Adipocyte (in vitro differentiated cells): ENCODE results near the gene TRIP13.
A peak's percentile ranks its signal among the peaks of the same experiment; 100 is the strongest.

Experiments used
- DNase-seq: peaks from one replicate; pipeline ENCODE4 v3.0.0-alpha.2; 2015; ENCODE audit warnings: low read depth
- H3K27me3 ChIP-seq: replicated peaks from 2 replicates; pipeline ENCODE4 v1.7.0; 2013; ENCODE audit warnings: mild to moderate bottlenecking, low read length, moderate library complexity; ENCODE audit not compliant: control insufficient read depth, insufficient read depth
- H3K36me3 ChIP-seq: 2 replicates; pipeline ENCODE4 v1.7.0; 2013; ENCODE audit warnings: low read length, mild to moderate bottlenecking, moderate library complexity; ENCODE audit not compliant: control insufficient read depth, insufficient read depth, severe bottlenecking
- H3K4me1 ChIP-seq: 2 replicates; pipeline ENCODE4 v1.7.0; 2013; ENCODE audit warnings: mild to moderate bottlenecking, low read length, moderate library complexity; ENCODE audit not compliant: control insufficient read depth, insufficient read depth
- H3K4me3 ChIP-seq: 2 replicates; pipeline ENCODE4 v1.7.0; 2013; ENCODE audit warnings: mild to moderate bottlenecking, low read length, moderate library complexity
- H3K9ac ChIP-seq: 2 replicates; pipeline ENCODE4 v1.7.0; 2013; ENCODE audit warnings: mild to moderate bottlenecking, low read length, moderate library complexity
- H3K9me3 ChIP-seq: 2 replicates; pipeline ENCODE4 v1.7.0; 2013; ENCODE audit warnings: mild to moderate bottlenecking, low read length, moderate library complexity; ENCODE audit not compliant: control insufficient read depth

TRIP13 gene

DNA sequence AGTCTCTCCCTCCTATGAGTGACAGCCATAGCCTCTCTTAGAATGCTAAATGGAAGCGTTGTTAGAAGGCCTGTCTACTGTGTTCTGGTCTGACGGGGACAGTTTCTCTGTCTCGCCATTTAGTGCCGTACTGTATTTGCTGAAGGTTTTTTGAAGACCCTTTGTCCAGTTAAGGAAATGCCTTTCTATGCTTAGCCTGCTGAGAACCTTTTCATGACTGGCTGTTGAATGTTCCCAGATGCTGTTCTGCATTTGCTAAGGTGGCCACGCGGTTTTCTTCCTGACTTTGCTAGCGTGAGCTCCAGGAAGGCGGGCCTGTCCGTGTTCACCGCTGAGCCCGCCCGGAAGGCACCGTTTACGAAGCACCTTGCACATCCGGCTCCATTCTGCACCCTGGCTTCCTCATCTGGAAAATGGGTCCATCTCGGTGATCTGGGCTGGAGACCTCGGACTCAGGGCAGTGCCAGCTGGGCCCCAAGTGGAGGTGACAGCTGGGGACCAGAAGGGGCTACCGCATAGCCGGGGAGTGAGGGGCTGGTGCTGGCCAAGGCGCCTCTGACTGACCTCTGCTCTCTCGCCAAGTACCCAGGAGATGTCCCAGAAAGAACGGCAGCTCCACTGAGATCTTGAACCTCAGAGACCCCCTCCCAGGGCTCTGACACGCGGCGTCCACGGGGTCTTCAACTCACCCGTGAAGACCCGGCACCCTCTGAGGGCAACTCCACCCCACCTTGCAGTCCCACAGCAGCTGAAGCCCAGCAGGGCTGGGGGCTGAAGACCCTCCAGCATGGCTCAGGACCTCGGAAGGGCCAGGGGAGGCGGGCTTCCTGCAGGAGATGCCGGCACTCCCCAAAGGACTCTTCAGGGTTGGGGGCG lies 63.4 kb downstream of the TRIP13 start:
- Histone ChIP-seq H3K27me3 (peaks cover 50% of the 10 kb centered on the region), H3K4me3 (peak overlapping the region; percentile 50)
- DNase-seq, result no peak

DNA sequence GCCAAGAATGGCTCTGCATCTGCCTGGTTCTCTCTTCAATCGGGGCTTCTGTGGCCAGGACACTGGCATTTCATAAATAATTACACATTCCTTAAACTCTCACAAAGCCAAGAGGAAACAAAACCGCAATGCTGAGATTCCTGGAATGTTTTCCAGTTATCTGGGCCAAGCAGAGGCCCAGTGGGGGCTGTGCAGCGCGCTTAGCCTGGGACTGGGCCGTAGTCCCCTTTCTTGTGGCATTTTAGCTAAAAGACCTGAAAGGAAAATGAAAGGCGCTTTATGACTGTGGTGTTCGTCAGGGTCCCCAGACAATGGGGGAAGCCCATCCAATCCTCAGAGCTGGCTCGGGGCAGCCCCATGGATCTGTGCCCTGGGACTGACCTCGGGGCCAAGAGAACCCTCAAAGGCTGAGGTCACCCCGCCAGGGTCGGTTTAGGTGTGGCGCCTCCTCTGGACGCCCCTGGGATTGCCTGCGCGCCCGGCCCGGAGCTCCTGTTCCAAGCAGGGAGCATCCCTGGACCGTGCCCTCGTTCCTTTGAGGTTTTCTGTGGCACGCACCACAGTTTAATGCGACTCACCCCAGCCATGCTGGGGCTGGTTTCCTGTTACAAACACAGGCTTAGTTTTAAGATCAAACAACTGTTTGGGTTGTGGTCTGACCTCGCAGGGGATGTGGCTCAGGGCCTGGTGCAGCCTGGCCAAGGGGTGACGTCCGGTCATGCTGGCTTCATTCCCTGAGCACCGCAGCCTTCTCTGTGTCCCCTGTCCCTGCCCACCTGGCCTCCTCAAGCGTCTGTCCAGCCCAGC lies 64.5 kb downstream of the TRIP13 start:
- DNase-seq, result peak; percentile 87
- no peaks in the 10 kb centered on the region for H3K36me3 ChIP-seq
- peak overlapping the region; percentile 50 for H3K4me3 ChIP-seq
- peaks cover 21% of the 10 kb centered on the region for H3K4me1 ChIP-seq
- peak overlapping the region; percentile 14 for H3K9ac ChIP-seq
- H3K27me3 ChIP-seq, result peaks cover 48% of the 10 kb centered on the region
- H3K9me3 ChIP-seq, result no peaks in the 10 kb centered on the region

More for the DNA sequence above, 63.4 kb downstream of the TRIP13 start:
- Histone ChIP-seq H3K9ac (no peak overlapping the region), H3K9me3 (peaks cover 7% of the 10 kb centered on the region), H3K36me3 (no peaks in the 10 kb centered on the region), H3K4me1 (peaks cover 21% of the 10 kb centered on the region)

DNA sequence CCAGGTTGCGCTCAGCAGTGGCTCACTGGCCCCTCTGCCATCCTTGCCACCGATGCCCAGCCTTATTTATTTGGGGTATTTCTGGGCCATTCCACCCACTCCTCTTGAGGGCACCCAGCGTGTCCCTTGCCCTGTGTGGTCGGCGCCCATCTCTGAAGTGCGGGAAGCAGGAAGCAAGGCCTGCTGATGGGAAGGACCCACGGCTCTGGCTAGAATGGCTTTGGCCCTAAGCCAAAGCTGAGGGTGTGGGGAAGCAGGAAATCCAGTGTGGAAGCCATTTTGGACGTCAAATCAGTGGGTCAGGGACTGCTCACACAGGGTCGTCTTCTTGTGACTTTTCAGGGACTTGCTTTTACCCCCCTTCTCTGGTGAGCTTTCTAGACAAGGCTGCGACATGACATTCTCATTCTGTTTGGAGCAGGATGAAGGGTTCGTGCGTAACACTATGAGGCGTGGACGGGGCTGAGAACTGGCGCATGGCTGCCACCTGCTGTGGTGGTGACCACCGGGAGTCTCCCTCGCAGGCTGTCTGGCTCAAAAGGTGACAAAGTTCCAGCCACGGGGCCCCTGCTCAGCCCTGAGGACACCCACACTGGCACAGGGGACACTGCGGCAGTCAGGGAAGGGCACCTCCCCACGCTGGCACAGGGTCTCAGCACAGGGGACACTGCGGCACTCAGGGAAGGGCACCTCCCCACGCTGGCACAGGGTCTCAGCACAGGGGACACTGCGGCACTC lies 65.2 kb downstream of the TRIP13 start:
- Histone ChIP-seq H3K9me3 (no peaks in the 10 kb centered on the region), H3K4me1 (peaks cover 21% of the 10 kb centered on the region), H3K36me3 (no peaks in the 10 kb centered on the region), H3K4me3 (no peak overlapping the region), H3K27me3 (peaks cover 45% of the 10 kb centered on the region), H3K9ac (no peak overlapping the region)
- DNase-seq, result peak; percentile 7

DNA sequence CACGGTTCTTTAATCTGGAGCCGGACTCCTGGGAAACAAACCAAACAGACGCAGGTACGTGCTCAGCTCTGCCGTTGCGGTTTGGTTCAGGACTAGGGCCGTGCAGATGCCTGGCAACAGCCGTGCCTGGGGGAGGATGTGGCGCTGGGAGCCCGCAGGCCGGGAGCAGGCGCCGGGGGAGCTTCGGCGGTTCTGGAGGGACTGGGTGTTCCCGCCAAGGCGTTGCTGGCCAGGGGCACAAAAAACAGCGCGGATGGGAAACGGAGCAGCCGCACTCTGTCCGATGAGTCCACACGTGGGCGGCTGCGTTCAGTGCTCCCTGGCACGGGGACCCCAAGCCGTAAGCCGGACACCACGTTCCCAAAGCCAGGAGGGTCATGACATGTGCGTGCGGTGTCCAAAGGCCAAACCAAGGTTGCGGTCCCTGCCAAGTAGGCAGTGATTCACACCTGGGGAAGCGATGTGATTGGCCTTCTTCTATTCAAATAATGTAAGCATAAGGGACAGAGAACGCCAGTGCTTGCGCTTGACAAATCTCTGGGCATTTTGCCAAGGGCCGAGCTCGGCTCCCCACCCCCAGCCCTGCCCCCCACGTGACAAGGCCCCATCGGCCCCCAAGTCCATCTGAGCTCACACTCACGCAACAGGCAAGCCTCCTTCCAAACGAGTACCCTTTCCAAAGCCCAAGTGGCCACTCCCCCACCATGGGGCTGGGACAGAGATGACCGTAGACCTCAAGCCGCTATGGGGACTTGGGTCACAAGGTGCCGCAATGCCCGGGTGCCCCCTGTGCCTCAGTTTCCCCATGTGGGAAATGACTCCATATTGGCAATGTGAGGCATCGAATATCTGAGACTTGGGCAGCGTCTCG lies 66.3 kb downstream of the TRIP13 start:
- no peak for DNase-seq
- Histone ChIP-seq H3K36me3 (no peaks in the 10 kb centered on the region), H3K9me3 (no peaks in the 10 kb centered on the region), H3K4me3 (no peak overlapping the region), H3K9ac (no peak overlapping the region), H3K27me3 (peaks cover 36% of the 10 kb centered on the region), H3K4me1 (peaks cover 24% of the 10 kb centered on the region)

DNA sequence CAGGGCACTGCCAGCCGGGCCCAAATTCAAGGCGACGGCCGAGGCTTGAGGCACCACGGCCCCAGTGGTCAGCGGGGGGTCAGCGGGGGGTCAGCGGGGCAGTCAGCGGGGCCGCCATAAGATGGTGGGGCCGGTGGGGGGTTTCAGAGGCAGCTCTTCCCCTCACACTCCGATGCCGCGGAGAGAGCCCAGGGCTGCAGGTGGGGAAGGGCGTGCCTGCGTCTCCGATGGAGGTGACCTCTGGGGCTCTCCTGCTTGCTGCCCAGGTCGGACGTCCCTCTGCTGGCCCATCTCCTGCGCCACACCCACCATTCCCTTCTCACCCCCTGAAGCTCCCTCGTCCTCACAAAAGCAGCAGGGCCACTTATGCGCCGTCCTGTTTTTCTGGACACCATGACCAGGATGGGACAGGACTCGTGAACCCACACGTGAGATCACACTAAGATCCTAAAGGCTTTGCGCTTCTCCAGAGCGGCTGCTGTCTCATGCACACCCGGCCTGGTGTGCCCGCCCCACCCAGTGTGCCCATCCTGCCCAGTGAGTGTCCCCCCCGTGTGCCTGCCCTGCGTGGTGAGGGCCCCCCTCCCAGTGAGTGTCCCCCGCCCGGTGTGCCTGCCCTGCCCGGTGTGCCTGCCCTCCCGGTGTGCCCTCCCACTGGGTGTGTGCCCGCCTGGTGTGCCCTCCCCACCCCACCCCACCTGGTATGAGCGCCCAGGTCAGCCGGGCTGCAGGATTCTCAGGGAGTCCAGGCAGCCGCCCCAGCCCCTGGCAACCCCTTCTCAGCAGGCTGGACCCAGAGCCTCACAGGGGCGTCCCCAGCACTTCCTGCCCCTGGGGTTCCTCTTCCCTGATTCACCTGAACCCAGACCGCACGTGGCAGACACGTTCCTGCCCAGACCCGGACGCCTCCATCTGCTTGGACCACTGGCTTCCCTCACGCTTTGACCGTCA lies 67.2 kb downstream of the TRIP13 start:
- peaks cover 33% of the 10 kb centered on the region for H3K4me1 ChIP-seq

DNA sequence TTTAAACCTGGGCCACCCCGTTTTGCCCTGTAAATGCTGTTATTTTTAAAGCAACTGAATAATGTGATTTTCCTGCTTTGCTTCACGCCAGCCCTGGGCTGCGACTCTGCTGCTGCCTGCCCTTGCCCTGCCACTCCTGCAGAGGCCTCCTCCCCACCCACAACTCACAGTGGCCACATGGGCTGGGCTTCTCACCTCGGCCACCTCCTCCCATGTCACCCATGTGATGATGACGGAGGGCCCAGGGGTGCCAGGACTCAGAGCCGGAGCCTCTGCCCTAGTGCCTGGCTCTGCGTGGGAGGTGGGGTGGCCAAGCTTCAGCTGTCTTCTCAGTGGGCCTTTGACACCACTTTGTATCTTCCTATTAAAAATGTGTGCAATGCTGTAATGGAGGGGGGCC lies 67.9 kb downstream of the TRIP13 start:
- Histone ChIP-seq H3K36me3 (no peaks in the 10 kb centered on the region), H3K9me3 (no peaks in the 10 kb centered on the region), H3K4me3 (no peak overlapping the region), H3K4me1 (peaks cover 38% of the 10 kb centered on the region), H3K9ac (no peak overlapping the region), H3K27me3 (peaks cover 34% of the 10 kb centered on the region)
- no peak for DNase-seq

More for the DNA sequence above, 67.2 kb downstream of the TRIP13 start:
- H3K36me3 ChIP-seq, result no peaks in the 10 kb centered on the region
- DNase-seq, result no peak
- H3K4me3 ChIP-seq, result no peak overlapping the region
- H3K9ac ChIP-seq, result no peak overlapping the region
- peaks cover 34% of the 10 kb centered on the region for H3K27me3 ChIP-seq
- no peaks in the 10 kb centered on the region for H3K9me3 ChIP-seq

DNA sequence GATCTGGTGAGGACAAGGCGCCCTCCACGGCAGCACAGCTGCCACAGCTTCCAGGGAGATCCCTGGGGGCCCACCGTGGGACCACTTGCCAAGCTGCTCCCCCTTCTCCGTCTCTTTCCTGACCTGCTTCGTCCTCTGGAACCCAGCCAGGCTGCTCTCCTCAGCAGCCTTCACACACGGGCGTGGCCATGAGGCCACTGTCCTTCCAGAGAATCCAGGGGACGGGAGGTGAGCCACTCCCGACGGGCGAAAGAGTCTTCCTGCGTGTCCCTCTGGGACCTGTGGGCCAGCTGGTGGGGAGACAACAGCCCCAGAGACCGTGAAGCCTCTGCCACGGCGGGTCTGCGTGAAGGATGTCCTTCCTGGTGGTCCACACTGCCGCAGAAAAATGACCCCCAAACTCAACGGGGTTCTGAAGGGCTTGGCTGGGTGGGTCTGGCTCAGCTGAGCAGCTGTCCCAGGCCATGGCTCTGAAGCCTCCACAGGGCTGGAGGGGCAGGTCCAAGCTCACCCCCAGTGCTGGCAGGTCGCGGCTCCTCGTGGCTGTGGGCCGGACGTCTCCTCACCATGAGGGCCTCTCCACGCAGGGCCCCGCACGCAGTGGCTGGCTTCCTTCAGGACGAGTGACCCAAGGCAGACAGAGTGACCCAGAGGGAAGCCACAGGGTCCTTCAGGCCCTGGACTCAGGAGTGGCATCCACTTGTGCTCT lies 68.5 kb downstream of the TRIP13 start:
- Histone ChIP-seq H3K4me3 (no peak overlapping the region), H3K36me3 (no peaks in the 10 kb centered on the region), H3K27me3 (peaks cover 33% of the 10 kb centered on the region), H3K9ac (no peak overlapping the region), H3K9me3 (no peaks in the 10 kb centered on the region), H3K4me1 (peaks cover 37% of the 10 kb centered on the region)
- no peak for DNase-seq

DNA sequence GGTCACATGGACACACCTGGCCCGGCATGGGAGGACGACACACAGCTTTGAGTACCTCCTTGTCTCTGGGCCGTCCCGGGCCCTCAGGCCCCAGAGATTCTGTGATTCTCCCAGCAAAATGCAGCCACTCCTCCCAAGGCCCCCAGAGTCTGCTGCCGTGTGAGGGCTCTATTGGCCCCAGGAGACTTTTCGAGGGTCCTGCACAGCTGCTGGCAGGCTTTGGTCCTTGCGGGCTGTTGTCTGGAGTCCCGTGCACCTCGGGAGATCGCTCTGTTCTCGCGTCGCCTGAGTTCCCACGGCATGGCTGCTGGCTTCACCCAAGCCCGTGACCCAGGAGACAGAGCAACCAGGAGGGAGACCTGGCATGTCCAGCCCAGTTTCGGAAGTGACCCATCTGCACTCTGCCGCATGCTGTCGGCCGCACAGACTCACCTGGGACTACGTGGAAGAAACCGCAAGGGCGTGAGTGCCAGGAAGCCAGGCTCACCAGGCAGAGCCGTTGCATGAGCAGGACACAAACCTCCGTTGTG lies 69.1 kb downstream of the TRIP13 start:
- peaks cover 31% of the 10 kb centered on the region for H3K4me1 ChIP-seq
- peaks cover 36% of the 10 kb centered on the region for H3K27me3 ChIP-seq
- no peak overlapping the region for H3K9ac ChIP-seq
- DNase-seq, result no peak
- H3K36me3 ChIP-seq, result no peaks in the 10 kb centered on the region
- no peak overlapping the region for H3K4me3 ChIP-seq
- no peaks in the 10 kb centered on the region for H3K9me3 ChIP-seq

DNA sequence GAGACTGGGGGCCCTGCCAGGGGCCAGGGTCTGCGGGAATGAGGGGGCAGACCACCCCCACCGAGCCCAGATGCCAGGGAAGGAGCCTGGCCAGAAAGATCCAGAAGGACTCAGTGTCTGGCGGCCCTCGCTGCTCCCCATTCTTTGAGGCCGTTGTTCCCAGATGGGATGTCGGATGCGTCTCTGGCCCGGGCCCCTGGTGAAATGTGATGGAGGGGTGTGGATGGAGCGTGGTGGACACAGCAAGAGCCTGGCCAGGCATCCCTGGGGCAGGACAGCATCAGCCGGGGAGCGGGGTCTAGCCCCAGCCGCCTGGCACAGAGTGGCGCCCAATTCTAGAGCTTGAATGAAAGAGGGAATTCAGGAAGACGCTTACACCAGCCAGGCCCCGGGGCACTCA lies 69.7 kb downstream of the TRIP13 start:
- peaks cover 25% of the 10 kb centered on the region for H3K4me1 ChIP-seq
- H3K36me3 ChIP-seq, result no peaks in the 10 kb centered on the region
- H3K4me3 ChIP-seq, result no peak overlapping the region
- DNase-seq, result no peak
- H3K9ac ChIP-seq, result no peak overlapping the region
- peaks cover 4% of the 10 kb centered on the region for H3K9me3 ChIP-seq
- peaks cover 42% of the 10 kb centered on the region for H3K27me3 ChIP-seq
